GM21737 (cell line): ENCODE measurements around the gene MCF2L.

Experiments
- ATAC-seq: cut with Tn5 transposase; IDR thresholded peaks from one replicate; pipeline ENCODE4 v1.9.1; 2021; ENCODE audit warnings: mild to moderate bottlenecking, moderate library complexity; ENCODE audit not compliant: unreplicated experiment

The MCF2L gene

GRCh38 chr13:112947796-112948195 lies 21.2 kb upstream of the MCF2L start:
- ATAC-seq: no peak

- no peak for ATAC-seq
Measured at GRCh38 chr13:112951674-112952371, 17.2 kb upstream of the MCF2L start.

GRCh38 chr13:112952759-112953551 lies 16.1 kb upstream of the MCF2L start:
- no peak for ATAC-seq

GRCh38 chr13:112953591-112954487 lies 15.2 kb upstream of the MCF2L start:
- ATAC-seq: no peak

GRCh38 chr13:112954488-112955270 lies 14.3 kb upstream of the MCF2L start:
- ATAC-seq: no peak

- ATAC-seq: no peak
Measured at GRCh38 chr13:112955271-112955937, 13.6 kb upstream of the MCF2L start.

GRCh38 chr13:112955956-112956355 lies 13.1 kb upstream of the MCF2L start:
- no peak for ATAC-seq

GRCh38 chr13:112956571-112957294 lies 12.3 kb upstream of the MCF2L start:
- no peak for ATAC-seq

GRCh38 chr13:112957295-112957677 lies 11.7 kb upstream of the MCF2L start:
- ATAC-seq: no peak

- no peak for ATAC-seq
Measured at GRCh38 chr13:112958127-112958989, 10.7 kb upstream of the MCF2L start.

- no peak for ATAC-seq
Measured at GRCh38 chr13:112959206-112959605, 9.8 kb upstream of the MCF2L start.

GRCh38 chr13:112959701-112960542 lies 9.1 kb upstream of the MCF2L start:
- no peak for ATAC-seq

- ATAC-seq: no peak
Measured at GRCh38 chr13:112960706-112961105, 8.3 kb upstream of the MCF2L start.

- no peak for ATAC-seq
Measured at GRCh38 chr13:112961457-112962369, 7.3 kb upstream of the MCF2L start.

- ATAC-seq: no peak
Measured at GRCh38 chr13:112962396-112962795, 6.6 kb upstream of the MCF2L start.

- no peak for ATAC-seq
Measured at GRCh38 chr13:112962911-112963625, 5.9 kb upstream of the MCF2L start.
